Sigmoid colon (tissue), 7 donors: ENCODE measurements around the gene PUS10. TPM values are rescaled to one million over a fixed set of nuclear protein-coding genes. Genes with fewer than 3 reads are reported as not detected.
"Not testable (repeated sequence)": the region's sequence is repeated elsewhere in the genome, so short reads cannot be mapped to it uniquely, and the experiment has no call there.

Experiments
- DNase-seq: peaks from one replicate; pipeline ENCODE4 v3.0.0-alpha.2; 2019
- H3K27ac ChIP-seq, 4 donors: fragments of 200-600 bp; sonication (generic); one replicate each; pipeline ENCODE4 v1.5.1; 2016 to 2019; ENCODE audit warnings: mild to moderate bottlenecking in 1 of 4
- H3K27me3 ChIP-seq, 3 donors: fragments of 200-600 bp; sonication (generic); one replicate each; pipeline ENCODE4 v1.5.1; 2019; ENCODE audit warnings: mild to moderate bottlenecking in 1 of 3
- H3K36me3 ChIP-seq, 4 donors: fragments of 200-600 bp; sonication (generic); one replicate each; pipeline ENCODE4 v1.5.1; 2016 to 2019
- H3K4me1 ChIP-seq, 4 donors: fragments of 200-600 bp; sonication (generic); one replicate each; pipeline ENCODE4 v1.5.1; 2017 to 2019
- H3K4me3 ChIP-seq, 4 donors: fragments of 200-600 bp; sonication (generic); one replicate each; pipeline ENCODE4 v1.5.1; 2017 to 2019; ENCODE audit warnings: mild to moderate bottlenecking in 2 of 4, moderate library complexity in 1 of 4
- H3K9me3 ChIP-seq, 4 donors: fragments of 200-600 bp in 3 of 4; sonication (generic) in 3 of 4; one replicate each; pipeline versions ENCODE4 v1.5.1 to v1.6.1; 2013 to 2019
- EP300 ChIP-seq, 4 donors: sonication (generic); formaldehyde crosslinking; IDR thresholded peaks; one replicate each; pipeline ENCODE4 v1.6.1; 2017; ENCODE audit warnings: antibody characterized with exemption in 4 of 4
- POLR2A ChIP-seq, 2 donors: fragments of 450-650 bp; IDR thresholded peaks; one replicate each; pipeline ENCODE4 v1.6.1; 2016; ENCODE audit warnings: antibody characterized with exemption in 2 of 2, mild to moderate bottlenecking in 2 of 2, moderate library complexity in 2 of 2
- POLR2AphosphoS5 ChIP-seq, 4 donors: sonication (generic); formaldehyde crosslinking; IDR thresholded peaks; one replicate each; pipeline ENCODE4 v1.6.1; 2017; ENCODE audit warnings: antibody characterized with exemption in 4 of 4
- WGBS, 2 donors: extraction: QIAGEN DNeasy Blood & Tissue Kit; methylation state at CpG; one replicate each; pipeline ENCODE4 v1.1.7; 2013; 5-methylcytosine and 5-hydroxymethylcytosine counted together
- intact Hi-C: fragments of 100-400 bp; cut with DNase I; formaldehyde crosslinking; loops from one replicate; pipeline ENCODE4 v1.15.1; 2023
- polyA plus RNA-seq, 3 donors: library from polyadenylated mRNA; stranded (reverse); fragments of 200-250 nt; gene quantifications; one replicate each; pipeline ENCODE4 v1.2.3, GENCODE V29; 2013
- total RNA-seq, 4 donors: library from RNA; depleted of rRNA; stranded (reverse); fragments of >200 nt; gene quantifications; one replicate each; pipeline ENCODE4 v1.1.0, GENCODE V29; 2016
- TF ChIP-seq, protein P1 (sequence below), 4 experiments: fragments of 450-650 bp in 3 of 4; fragments of 200-600 bp in 1 of 4; IDR thresholded peaks; one replicate each; pipeline ENCODE4 v1.5.1; 2016 to 2019; ENCODE audit warnings: antibody characterized with exemption in 4 of 4, mild to moderate bottlenecking in 3 of 4, moderate library complexity in 2 of 4
- donor health status: healthy with polysubstance abuse.
- donor health status: Bipolar disorder and iron deficiency.
- donor health status: healthy.

The PUS10 gene
- total and polyA plus RNA-seq, 7 donors = 3.1 to 8.3 (median 5.0) TPM

DNA sequence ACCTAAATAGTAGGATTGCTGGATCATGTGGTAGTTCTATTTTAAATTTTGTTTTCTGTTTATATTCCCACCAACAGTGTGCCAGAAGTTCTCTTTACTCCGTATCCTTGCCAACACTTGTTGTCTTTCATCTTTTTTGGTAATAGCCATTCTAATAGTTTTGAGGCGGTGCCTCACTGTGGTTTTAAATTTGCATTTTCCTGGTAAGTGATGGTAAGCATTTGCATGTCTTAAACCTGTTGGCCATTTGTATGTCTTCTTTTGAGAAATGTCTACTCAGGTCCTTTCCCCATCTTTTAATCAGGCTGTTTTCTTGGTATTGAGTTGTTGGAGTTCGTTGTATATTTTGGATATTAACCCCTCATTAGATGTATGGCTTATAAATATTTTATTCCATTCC lies 85.1 kb downstream of the PUS10 start:
- Histone ChIP-seq H3K4me3 (no peak overlapping the region), H3K9me3 (no peaks in the 10 kb centered on the region), H3K4me1 (no peaks in the 10 kb centered on the region), H3K27me3 (no peaks in the 10 kb centered on the region), H3K27ac (no peak overlapping the region), H3K36me3 (peaks cover 0 to 18% (median 3%) of the 10 kb centered on the region in 4 donors)
- DNase-seq = no peak
- intact Hi-C loops = no loop called here
- 94 to 95% methylated on average over 3 of the region's 3 CpGs for WGBS, 2 donors
- TF ChIP-seq POLR2AphosphoS5 (IDR thresholded peaks at IDR 0.05) = no peak
- TF ChIP-seq, protein P1, sequence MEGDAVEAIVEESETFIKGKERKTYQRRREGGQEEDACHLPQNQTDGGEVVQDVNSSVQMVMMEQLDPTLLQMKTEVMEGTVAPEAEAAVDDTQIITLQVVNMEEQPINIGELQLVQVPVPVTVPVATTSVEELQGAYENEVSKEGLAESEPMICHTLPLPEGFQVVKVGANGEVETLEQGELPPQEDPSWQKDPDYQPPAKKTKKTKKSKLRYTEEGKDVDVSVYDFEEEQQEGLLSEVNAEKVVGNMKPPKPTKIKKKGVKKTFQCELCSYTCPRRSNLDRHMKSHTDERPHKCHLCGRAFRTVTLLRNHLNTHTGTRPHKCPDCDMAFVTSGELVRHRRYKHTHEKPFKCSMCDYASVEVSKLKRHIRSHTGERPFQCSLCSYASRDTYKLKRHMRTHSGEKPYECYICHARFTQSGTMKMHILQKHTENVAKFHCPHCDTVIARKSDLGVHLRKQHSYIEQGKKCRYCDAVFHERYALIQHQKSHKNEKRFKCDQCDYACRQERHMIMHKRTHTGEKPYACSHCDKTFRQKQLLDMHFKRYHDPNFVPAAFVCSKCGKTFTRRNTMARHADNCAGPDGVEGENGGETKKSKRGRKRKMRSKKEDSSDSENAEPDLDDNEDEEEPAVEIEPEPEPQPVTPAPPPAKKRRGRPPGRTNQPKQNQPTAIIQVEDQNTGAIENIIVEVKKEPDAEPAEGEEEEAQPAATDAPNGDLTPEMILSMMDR (IDR thresholded peaks at IDR 0.05) = no peak
- no peak for TF ChIP-seq EP300 (IDR thresholded peaks at IDR 0.05)
- TF ChIP-seq POLR2A (IDR thresholded peaks at IDR 0.05) = no peak

DNA sequence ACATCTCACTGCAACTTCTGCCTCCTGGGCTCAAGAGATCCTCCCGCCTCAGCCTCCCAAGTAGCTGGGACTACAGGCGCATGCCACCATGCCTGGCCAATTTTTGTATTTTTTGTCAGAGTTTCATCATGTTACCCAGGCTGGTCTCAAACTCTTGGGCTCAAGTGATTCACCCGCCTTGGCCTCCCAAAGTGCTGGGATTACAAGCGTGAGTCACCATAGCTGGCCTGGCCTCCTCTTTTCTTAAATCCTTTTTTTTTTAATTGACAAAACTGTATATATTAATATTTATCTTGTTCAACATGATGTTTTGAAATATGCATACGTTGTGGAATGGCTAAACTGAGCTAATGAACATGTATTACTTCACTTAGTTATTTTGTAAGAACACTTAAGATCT lies 86.0 kb downstream of the PUS10 start:
- H3K4me3 ChIP-seq = not testable (repeated sequence)
- 94 to 97% methylated on average over 5 of the region's 5 CpGs for WGBS, 2 donors

DNA sequence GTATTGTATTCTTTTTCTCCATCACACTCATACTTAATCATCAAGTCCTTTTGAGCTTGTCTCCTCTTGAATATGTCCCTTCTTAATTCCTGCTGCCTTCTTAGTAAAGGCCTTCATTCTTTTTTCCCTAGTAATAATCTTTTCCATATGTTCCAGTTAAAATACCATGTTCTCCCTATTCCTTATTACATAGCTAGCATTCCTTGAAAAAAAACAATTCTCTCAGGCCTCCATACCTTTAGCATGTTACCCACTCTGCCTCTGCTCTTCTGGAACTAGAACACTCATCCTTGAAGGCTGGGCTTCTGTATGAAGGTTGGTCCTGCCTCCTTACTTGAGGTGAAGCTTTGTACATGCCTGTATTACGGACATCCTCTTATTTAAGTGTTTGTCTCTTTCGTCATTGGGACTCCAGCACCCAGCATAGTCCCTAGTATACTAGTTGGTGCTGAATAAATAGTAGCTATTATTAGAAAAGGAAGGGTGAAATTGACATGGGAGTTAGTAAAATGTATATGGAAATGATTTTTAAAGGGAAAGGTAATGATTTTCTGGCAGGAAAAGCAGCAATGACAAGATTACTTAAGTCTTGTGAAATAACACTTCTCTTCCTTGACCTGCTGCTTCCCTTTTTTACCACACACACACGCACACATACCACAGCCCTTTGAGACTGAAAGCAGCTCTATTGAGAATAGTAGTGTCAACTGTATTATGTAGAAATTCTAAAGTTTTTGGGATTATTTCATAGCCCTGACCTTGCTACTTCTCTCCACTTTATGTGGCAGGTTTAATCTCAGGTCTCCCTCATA lies 91.1 kb downstream of the PUS10 start:
- intact Hi-C loops = no loop called here
- Histone ChIP-seq H3K4me1 (peaks cover 0 to 10% (median 3%) of the 10 kb centered on the region in 4 donors), H3K27me3 (no peaks in the 10 kb centered on the region), H3K36me3 (peaks cover 0 to 43% (median 12%) of the 10 kb centered on the region in 4 donors), H3K27ac (no peak overlapping the region), H3K9me3 (no peaks in the 10 kb centered on the region), H3K4me3 (no peak overlapping the region)
- no peak for TF ChIP-seq POLR2A (IDR thresholded peaks at IDR 0.05)
- TF ChIP-seq, protein P1 (IDR thresholded peaks at IDR 0.05) = no peak
- no peak for TF ChIP-seq EP300 (IDR thresholded peaks at IDR 0.05)
- no peak for TF ChIP-seq POLR2AphosphoS5 (IDR thresholded peaks at IDR 0.05)
- 68 to 93% methylated on average over 3 of the region's 3 CpGs for WGBS, 2 donors
- no peak for DNase-seq

More for the DNA sequence above, 86.0 kb downstream of the PUS10 start:
- H3K27ac ChIP-seq, H3K4me1 ChIP-seq, H3K9me3 ChIP-seq, DNase-seq, H3K27me3 ChIP-seq, intact Hi-C loops: not testable (repeated sequence)
- H3K36me3 ChIP-seq = peaks cover 0 to 20% (median 3%) of the 10 kb centered on the region in 4 donors

DNA sequence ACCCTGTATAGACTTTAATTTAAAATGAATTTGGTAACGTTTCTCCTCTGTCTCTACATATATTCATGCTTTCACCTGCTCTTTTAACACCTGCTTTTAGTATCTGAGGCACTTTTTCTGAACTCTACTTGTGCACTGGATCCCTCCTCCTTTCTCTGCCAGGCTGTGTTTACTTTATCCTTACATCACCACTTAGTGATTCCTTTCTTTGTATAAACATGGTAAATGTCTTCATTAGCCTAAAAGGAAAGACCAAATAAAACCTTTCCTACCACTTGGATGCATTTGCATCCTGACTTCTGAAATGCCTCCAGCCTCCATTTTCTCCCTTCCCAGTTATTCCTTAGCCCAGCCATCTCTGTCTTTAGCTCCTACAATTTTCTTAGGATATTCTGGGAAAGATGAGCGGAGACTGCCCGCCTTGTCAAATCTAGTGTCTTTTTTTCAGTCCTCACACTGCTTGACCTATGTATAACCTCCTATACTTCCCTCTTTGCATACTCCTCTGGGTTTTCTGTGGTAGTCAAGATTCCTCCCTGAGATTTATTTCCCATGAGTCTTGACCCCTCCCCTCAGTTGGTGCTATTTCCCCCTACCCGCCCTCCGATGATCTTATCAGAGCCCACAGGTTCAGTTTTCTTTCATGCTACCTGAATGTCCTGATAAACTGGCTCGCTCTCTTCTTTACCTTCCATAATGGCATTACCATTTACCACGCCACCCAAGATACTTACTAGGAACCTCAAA lies 91.9 kb downstream of the PUS10 start:
- no peaks in the 10 kb centered on the region for H3K27me3 ChIP-seq
- peaks cover 0 to 45% (median 16%) of the 10 kb centered on the region in 4 donors for H3K36me3 ChIP-seq
- H3K27ac ChIP-seq = peak overlapping the region in 1 of 4 donors; percentile 10
- WGBS, 2 donors = 77 to 78% methylated on average over 7 of the region's 7 CpGs
- H3K4me1 ChIP-seq = peaks cover 0 to 10% (median 3%) of the 10 kb centered on the region in 4 donors
- no peaks in the 10 kb centered on the region for H3K9me3 ChIP-seq
- TF ChIP-seq, protein P1 (IDR thresholded peaks at IDR 0.05) = no peak
- TF ChIP-seq EP300 (IDR thresholded peaks at IDR 0.05) = no peak
- intact Hi-C loops = no loop called here
- no peak for DNase-seq
- H3K4me3 ChIP-seq = no peak overlapping the region

DNA sequence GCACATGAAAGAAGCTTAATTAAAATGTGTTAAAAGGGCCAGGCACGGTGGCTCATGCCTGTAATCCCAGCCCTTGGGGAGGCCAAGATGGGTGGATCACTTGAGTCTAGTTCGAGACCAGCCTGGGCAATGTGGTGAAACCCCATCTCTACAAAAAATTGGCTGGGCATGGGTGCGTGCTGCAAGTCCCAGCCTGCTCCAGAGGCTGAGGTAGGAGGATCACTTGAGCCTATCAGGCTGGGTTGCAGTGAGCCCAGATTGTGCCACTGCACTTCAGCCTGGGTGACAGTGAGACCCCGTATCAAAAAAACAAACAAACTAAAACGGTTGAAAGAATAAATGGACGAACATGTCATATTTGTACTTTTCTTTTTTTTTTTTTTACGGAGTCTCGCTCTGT lies 110.7 kb downstream of the PUS10 start:
- intact Hi-C loops = no loop called here
- Histone ChIP-seq H3K4me1 (no peaks in the 10 kb centered on the region), H3K9me3 (no peaks in the 10 kb centered on the region), H3K27me3 (no peaks in the 10 kb centered on the region), H3K4me3 (no peak overlapping the region), H3K36me3 (peaks cover 0 to 29% (median 3%) of the 10 kb centered on the region in 4 donors), H3K27ac (no peak overlapping the region)
- no peak for DNase-seq
- WGBS, 2 donors = 96% methylated on average over 8 of the region's 8 CpGs
- TF ChIP-seq POLR2AphosphoS5 (IDR thresholded peaks at IDR 0.05) (no peak), POLR2A (IDR thresholded peaks at IDR 0.05) (no peak), EP300 (IDR thresholded peaks at IDR 0.05) (no peak)
- TF ChIP-seq, protein P1 (IDR thresholded peaks at IDR 0.05) = no peak
